Testis (tissue), 3 donors: ENCODE results near the gene CALD1. TPM values are rescaled to one million over a fixed set of nuclear protein-coding genes. Genes with fewer than 3 reads are reported as not detected.

Source experiments
- DNase-seq: peaks from one replicate; pipeline ENCODE4 v3.0.0-alpha.2; 2019
- H3K27ac ChIP-seq, 2 donors: fragments of 200-600 bp; sonication (generic); one replicate each; pipeline ENCODE4 v1.5.1; 2019
- H3K27me3 ChIP-seq: fragments of 200-600 bp; sonication (generic); one replicate; pipeline ENCODE4 v1.5.1; 2019
- H3K36me3 ChIP-seq: fragments of 200-600 bp; sonication (generic); one replicate; pipeline ENCODE4 v1.5.1; 2017; ENCODE audit warnings: low read depth; ENCODE audit errors: missing control alignments
- H3K4me1 ChIP-seq: fragments of 200-600 bp; sonication (generic); one replicate; pipeline ENCODE4 v1.5.1; 2019
- H3K4me3 ChIP-seq, 2 donors: fragments of 200-600 bp; sonication (generic); one replicate each; pipeline ENCODE4 v1.5.1; 2017 to 2019
- H3K9me3 ChIP-seq: fragments of 200-600 bp; sonication (generic); one replicate; pipeline ENCODE4 v1.5.1; 2017
- CTCF ChIP-seq, 3 experiments: fragments of 450-650 bp in 2 of 3; fragments of 200-600 bp in 1 of 3; sonication (generic) in 1 of 3; IDR thresholded peaks; one replicate each; pipeline ENCODE4 v1.5.1; 2016 to 2019; ENCODE audit warnings: antibody characterized with exemption in 3 of 3, mild to moderate bottlenecking in 2 of 3, moderate library complexity in 1 of 3
- POLR2A ChIP-seq: fragments of 450-650 bp; IDR thresholded peaks from one replicate; pipeline ENCODE4 v1.6.1; 2017; ENCODE audit warnings: antibody characterized with exemption, mild to moderate bottlenecking, moderate library complexity
- WGBS, 2 donors: methylation state at CpG; one replicate each; pipeline ENCODE4 v1.1.5; 2018; 5-methylcytosine and 5-hydroxymethylcytosine counted together
- intact Hi-C: fragments of 100-400 bp; cut with DNase I; formaldehyde crosslinking; loops from one replicate; pipeline ENCODE4 v1.15.1; 2023; ENCODE audit warnings: low total_unique reads
- polyA plus RNA-seq: library from polyadenylated mRNA; stranded (reverse); fragments of 350-450 nt; fragmentation: Illumina TruSeq; extraction: RNeasy Lipid Tissue Mini Kit (QIAGEN cat#74804); gene quantifications from one replicate; pipeline ENCODE4 v1.2.3, GENCODE V29; 2014; ENCODE audit warnings: low read depth, low replicate concordance; ENCODE audit not compliant: insufficient read depth
- total RNA-seq, 2 donors: library from RNA; depleted of rRNA; stranded (reverse); fragments of >200 nt; gene quantifications; one replicate each; pipeline ENCODE4 v1.2.3, GENCODE V29; 2016

CALD1 gene
- total and polyA plus RNA-seq, 3 donors from 2014 or later: 103 to 153 (median 135) TPM

- Histone ChIP-seq H3K4me1 (no peaks in the 10 kb centered on the region), H3K27ac (no peak overlapping the region), H3K27me3 (no peaks in the 10 kb centered on the region), H3K9me3 (no peaks in the 10 kb centered on the region), H3K4me3 (no peak overlapping the region), H3K36me3 (no peaks in the 10 kb centered on the region)
- no peak for DNase-seq
- WGBS, 2 donors: 72 to 73% methylated on average over 6 of the region's 6 CpGs
- intact Hi-C loops: no loop called here
- no peak for TF ChIP-seq CTCF (IDR thresholded peaks at IDR 0.05)
- TF ChIP-seq POLR2A: no peak
Measured at GRCh38 chr7:134916171-134916883, 136.9 kb downstream of the CALD1 start.

GRCh38 chr7:134919240-134919641, 139.8 kb downstream of the CALD1 start:
- intact Hi-C loops: no loop called here
- no peak overlapping the region for H3K27ac ChIP-seq
- H3K9me3 ChIP-seq: no peaks in the 10 kb centered on the region
- TF ChIP-seq CTCF (IDR thresholded peaks at IDR 0.05) (no peak), POLR2A (no peak)
- H3K27me3 ChIP-seq: no peaks in the 10 kb centered on the region
- no peaks in the 10 kb centered on the region for H3K36me3 ChIP-seq
- no peaks in the 10 kb centered on the region for H3K4me1 ChIP-seq
- no peak for DNase-seq
- no peak overlapping the region for H3K4me3 ChIP-seq

GRCh38 chr7:134920026-134920753, 140.8 kb downstream of the CALD1 start:
- no peaks in the 10 kb centered on the region for H3K4me1 ChIP-seq
- H3K36me3 ChIP-seq: no peaks in the 10 kb centered on the region
- no peak for DNase-seq
- no peaks in the 10 kb centered on the region for H3K9me3 ChIP-seq
- H3K27me3 ChIP-seq: no peaks in the 10 kb centered on the region
- intact Hi-C loops: no loop called here
- WGBS, 2 donors: 85 to 90% methylated on average over 2 of the region's 2 CpGs
- no peak overlapping the region for H3K27ac ChIP-seq
- H3K4me3 ChIP-seq: no peak overlapping the region
- TF ChIP-seq CTCF (IDR thresholded peaks at IDR 0.05): no peak
- TF ChIP-seq POLR2A: no peak

- no peak for DNase-seq
- Histone ChIP-seq H3K36me3 (no peaks in the 10 kb centered on the region), H3K4me3 (no peak overlapping the region), H3K27me3 (no peaks in the 10 kb centered on the region), H3K9me3 (no peaks in the 10 kb centered on the region), H3K4me1 (no peaks in the 10 kb centered on the region), H3K27ac (no peak overlapping the region)
- intact Hi-C loops: no loop called here
- TF ChIP-seq POLR2A (no peak), CTCF (IDR thresholded peaks at IDR 0.05) (no peak)
- 86 to 93% methylated on average over 5 of the region's 5 CpGs for WGBS, 2 donors
Measured at GRCh38 chr7:134922720-134923704, 143.6 kb downstream of the CALD1 start.
